GM18951 (cell line): ENCODE data around the gene RHBDD1.

ENCODE experiments used
- POLR2A ChIP-seq: IDR thresholded peaks from 4 replicates; pipeline ENCODE4 v1.6.1; 2011; ENCODE audit warnings: mild to moderate bottlenecking; ENCODE audit not compliant: insufficient read length, insufficient read depth; ENCODE audit errors: extremely low read depth
- in situ Hi-C: fragments of 300-500 bp; cut with MboI; formaldehyde crosslinking; loops from one replicate; pipeline ENCODE4 v1.12.0; 2022; ENCODE audit warnings: low sequenced_read_pairs, mixed read lengths, inconsistent platforms; ENCODE audit not compliant: unreplicated experiment

Gene RHBDD1

DNA sequence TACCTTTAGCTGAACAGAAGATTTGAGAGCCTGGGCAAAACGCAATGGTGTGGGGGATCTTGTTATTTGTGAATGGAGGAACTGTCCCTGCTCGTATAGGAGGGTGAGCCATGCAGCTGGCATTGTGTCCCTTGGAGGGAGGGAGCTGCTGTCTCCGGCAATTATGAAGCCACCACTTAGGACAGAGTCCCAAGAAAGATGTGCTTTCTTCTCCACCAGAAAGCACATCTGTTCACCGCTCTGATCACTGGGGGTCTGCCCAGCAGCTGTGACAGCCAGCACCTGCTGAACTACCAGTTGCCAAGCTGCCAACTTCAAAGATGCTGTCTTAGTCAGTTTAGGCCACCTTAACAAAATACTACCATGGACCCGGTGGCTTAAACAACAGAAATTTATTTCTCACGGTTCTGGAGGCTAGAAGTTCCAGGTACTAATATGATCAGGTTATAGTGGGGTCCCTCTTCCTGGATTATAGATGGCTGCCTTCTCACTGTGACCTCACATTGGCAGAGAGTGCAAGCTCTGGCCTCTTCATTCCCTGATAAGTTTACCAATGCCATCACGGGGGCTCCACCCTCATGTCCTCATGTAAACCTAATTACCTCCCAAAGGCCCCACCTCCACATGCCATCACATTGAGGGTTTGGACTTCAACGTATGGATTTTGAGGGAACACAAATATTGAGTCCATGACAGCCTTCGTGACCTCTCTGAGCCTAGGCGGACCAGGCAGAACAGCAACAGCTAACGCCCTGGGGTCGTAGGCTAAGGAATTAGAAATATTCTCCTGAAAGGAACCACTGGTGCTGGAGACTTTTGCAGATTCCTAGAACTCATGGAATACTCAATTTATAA is 148.3 kb downstream of the RHBDD1 start:
- no peak for TF ChIP-seq POLR2A
- in situ Hi-C loops, result loop anchor here (25.0 kb wide), 1 partner anchor 1297 kb away; no protein-coding TSS in a partner anchor

DNA sequence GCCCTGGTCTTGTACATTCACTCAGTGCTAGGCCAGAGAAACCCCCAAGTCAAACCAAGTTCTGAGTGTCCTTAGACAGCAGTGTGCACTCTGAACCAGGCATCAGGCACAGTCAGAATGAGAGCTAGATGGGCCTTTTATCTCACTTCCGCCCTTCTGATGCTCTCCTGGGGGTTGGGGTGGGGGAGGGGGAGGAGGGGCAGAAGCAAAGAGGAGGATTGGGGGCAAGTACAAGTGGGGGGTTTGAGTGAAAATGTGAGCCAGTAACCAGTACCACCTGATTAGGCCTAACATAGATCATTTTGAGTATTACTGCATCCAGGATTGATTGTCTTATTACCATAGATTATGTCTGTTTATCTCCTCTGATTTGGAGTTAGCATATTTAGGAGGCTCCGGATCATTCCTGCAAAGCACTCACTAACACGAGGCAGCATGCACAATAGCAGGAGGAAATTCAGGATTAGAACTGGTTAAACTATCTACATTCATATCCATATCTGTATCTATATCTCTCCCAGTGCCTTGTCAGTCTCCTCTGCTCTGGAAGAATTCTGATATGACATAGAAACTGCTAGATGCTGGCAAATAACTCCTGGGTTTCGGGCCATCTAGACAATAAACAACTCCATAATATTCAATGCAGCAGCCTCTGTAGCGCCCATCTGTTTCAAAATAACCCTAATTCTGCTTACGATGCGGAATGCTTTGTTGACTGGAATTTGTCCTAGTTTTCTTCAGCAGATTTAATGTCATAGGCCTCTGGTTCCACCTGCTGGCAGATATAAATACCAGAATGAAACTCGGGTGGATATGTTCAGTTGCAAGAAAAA is 149.1 kb downstream of the RHBDD1 start:
- TF ChIP-seq POLR2A, result no peak
- in situ Hi-C loops, result loop anchor here (25.0 kb wide), 1 partner anchor 1298 kb away; no protein-coding TSS in a partner anchor

DNA sequence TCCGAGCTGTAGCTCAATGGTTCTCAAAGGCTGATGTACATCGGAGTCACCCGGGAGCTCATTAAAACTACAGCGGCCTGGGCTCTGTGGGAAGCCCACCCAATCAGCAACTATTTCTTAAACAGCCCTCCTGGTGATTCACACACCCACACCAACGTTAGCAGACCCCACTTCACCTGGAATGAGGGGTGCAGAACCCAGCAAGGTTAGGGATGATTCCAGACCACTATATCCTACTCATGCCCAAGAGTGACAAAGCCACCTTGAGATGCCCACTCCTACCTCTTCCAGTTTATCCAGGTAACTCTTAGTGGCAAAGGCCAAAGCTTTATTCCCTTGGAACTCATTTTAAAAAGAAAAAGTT is 149.7 kb downstream of the RHBDD1 start:
- in situ Hi-C loops, result loop anchor here (25.0 kb wide), 1 partner anchor 1298 kb away; no protein-coding TSS in a partner anchor

GRCh38 chr2:226991663-226992062 is 155.8 kb downstream of the RHBDD1 start:
- in situ Hi-C loops, result loop anchor here (25.0 kb wide), 1 partner anchor 1304 kb away; no protein-coding TSS in a partner anchor

More for the DNA sequence above, 149.7 kb downstream of the RHBDD1 start:
- no peak for TF ChIP-seq POLR2A

GRCh38 chr2:226993171-226993570 is 157.3 kb downstream of the RHBDD1 start:
- in situ Hi-C loops, result loop anchor here (25.0 kb wide), 1 partner anchor 1306 kb away; no protein-coding TSS in a partner anchor

More at GRCh38 chr2:226991663-226992062, 155.8 kb downstream of the RHBDD1 start:
- no peak for TF ChIP-seq POLR2A

GRCh38 chr2:226994775-226995174 is 158.9 kb downstream of the RHBDD1 start:
- in situ Hi-C loops, result loop anchor here (25.0 kb wide), 1 partner anchor 1307 kb away; no protein-coding TSS in a partner anchor
- TF ChIP-seq POLR2A, result no peak

More at GRCh38 chr2:226993171-226993570, 157.3 kb downstream of the RHBDD1 start:
- TF ChIP-seq POLR2A, result no peak

DNA sequence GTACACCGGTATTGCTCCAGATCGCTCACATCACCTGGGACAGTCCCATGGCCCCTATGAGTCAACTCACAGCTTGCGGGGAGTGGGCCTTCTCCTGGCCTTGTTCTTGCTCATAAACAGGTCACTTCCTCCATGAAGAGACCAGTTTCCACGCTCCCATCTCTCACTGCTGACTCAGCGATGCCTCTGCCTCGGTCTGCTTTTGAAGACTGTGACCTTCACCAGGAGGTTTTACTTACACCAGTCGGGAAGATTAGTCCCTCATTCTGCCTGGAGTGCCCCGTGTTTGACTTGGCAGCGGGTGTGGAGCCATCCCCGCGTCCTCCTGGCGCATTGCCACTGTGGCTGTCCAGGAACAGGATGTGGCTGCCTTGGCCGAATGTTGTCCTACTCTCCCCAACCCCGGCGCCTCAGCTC is 159.8 kb downstream of the RHBDD1 start:
- no peak for TF ChIP-seq POLR2A
- in situ Hi-C loops, result loop anchor here (25.0 kb wide), 1 partner anchor 1308 kb away; no protein-coding TSS in a partner anchor

DNA sequence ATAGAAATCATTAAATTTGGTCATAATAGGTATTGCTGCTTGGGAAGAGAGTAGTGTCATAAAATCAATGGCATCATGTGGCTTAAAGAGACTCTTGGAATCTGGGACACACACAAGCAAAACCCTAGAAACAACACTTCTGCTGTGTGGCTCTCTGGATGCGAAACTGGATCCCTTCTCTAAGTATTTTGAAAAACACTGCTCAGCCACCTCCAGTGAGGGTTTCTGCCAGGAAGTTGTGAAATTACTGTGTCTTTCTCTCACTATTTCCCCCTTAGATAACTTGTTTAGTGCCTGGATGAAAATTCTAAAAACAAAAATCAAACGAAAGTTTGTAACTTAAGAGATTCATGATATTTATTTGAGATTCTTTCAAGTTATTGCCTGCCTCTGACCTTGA is 163.8 kb downstream of the RHBDD1 start:
- TF ChIP-seq POLR2A, result no peak
- in situ Hi-C loops, result loop anchor here (25.0 kb wide), 1 partner anchor 1312 kb away; no protein-coding TSS in a partner anchor

DNA sequence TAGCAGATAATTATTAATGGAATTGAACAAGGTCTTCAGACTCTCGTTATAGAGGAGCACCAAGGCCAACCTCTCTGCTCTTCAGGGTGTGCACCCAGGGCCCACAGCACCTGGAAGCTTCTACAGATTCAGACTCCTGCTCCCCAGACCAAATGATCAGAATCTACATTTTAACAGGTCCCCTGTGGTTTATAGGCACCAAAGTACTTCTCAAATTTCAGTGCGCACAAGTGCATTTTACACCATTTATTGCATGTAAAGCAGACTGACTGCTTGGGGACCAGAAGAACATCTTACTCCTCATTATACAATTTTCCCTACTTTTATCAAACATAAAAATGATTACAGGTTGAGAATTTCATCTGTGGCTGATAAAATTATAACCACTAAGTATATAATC is 164.3 kb downstream of the RHBDD1 start:
- in situ Hi-C loops, result no loop called here

DNA sequence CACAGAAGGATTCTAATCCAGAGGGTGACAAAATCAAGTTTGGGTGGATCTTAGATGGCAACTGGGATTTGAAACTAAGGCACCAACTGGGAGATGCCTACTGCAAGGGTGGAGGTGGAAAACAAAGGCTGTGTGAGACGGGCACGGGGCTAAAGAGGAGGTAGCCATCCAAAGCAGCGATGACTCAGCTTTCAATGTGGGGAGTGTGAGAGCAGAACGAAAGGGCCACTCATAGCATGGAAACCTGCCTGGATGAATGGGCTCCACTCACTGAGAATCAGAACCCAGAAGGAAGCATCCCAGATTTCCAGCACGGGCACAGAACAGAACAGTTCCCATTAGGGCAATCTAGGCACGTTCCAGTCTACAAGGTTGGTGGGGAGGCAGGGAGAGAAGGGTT is 168.6 kb downstream of the RHBDD1 start:
- TF ChIP-seq POLR2A, result no peak
- in situ Hi-C loops, result no loop called here

More for the DNA sequence above, 164.3 kb downstream of the RHBDD1 start:
- TF ChIP-seq POLR2A, result no peak

DNA sequence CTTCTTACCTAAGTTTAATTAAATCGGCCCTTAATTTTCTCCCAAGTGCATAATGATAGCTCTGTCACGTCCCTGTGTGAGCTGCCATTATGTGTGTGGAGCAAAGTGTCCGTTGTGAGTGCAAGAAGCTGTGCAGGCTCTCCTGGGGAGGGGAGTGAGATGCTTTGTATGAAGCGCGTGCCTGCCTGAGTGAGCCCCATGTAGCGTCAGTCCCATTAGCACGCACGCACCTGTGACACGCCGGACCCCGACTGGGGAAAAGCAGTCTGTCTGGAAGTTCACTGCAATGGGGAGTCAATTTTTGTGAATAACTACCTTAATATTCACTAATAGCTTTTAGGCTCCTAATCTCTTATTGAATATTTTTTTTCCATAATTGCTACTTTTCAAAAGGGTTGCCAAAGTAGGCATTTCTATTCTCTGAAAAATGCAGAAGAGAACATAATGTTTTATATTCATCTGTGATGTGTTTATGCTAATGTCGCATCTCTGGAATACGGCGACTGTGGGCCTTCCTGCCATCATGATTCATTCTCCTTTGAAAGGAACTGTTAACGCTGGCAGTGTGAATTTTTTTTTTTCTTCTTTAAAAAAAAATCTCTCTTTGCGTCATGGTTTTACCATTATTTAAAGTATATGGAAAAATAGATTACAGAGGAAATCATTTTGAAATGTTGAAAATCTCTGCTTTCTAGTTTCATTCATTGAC is 170.5 kb downstream of the RHBDD1 start:
- in situ Hi-C loops, result no loop called here
- TF ChIP-seq POLR2A, result no peak

DNA sequence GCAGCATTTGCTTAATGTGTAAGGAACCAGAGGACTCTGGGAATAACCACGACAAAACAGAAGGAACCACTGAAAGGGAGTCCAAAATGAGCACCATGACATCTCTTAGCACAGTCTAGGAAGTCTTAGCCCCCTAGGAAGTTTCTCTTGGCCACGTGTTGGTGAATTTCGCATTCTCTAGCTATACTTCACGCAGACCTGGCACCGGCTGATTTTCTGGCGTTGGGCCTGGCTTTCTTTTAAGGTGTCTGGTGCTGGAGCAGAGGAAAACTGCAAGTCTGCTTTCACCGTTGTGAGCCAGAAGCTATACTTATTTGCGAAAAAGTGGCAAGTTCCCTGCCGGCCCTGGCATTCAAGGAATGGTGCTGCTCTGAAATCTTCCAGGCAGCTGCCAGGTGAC is 171.3 kb downstream of the RHBDD1 start:
- TF ChIP-seq POLR2A, result no peak
- in situ Hi-C loops, result no loop called here
